ENCODE data around the gene ZNHIT6.

DNA sequence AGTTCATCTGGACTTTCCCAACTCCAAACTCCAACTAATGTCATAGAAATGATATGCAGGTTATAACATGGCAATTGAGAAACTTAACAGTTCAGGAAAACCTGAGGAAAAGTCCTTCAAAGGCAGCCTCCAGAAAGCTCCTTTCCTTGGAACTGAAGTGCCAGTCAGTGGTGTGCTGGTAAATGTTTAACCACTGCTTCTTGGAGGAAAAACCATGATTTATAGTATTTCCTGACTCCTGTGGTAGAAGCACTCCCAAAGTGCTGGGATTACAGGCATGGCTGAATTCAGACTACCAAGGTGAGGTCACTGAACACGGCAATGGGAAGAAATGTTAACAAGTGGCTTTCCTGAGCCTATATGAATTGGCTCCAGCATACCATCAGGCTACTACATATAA is 26.7 kb upstream of the ZNHIT6 start:
- TF ChIP-seq CTCF (IDR thresholded peaks at IDR 0.05; ENCODE audit: extremely low read depth in 1 of 2, insufficient read depth in 1 of 2, low read depth in 1 of 2, low read length in 2 of 2) (no peak), EZH2 (IDR thresholded peaks at IDR 0.05; ENCODE audit: borderline replicate concordance, low read depth, low read length, severe bottlenecking) (no peak), POLR2A (IDR thresholded peaks at IDR 0.05; ENCODE audit: low read depth, low read length) (no peak), MYC (IDR thresholded peaks at IDR 0.05; ENCODE audit: low read depth, low read length) (no peak), POLR2AphosphoS5 (IDR thresholded peaks at IDR 0.05; ENCODE audit: insufficient read depth, low read depth, low read length) (no peak), JUN (IDR thresholded peaks at IDR 0.05; ENCODE audit: borderline replicate concordance, insufficient read depth, insufficient read length, low read depth) (no peak), GATA2 (IDR thresholded peaks at IDR 0.05; ENCODE audit: insufficient read depth, insufficient read length, low read depth, low read length) (no peak)
- TF ChIP-seq, protein P1, sequence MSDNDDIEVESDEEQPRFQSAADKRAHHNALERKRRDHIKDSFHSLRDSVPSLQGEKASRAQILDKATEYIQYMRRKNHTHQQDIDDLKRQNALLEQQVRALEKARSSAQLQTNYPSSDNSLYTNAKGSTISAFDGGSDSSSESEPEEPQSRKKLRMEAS (IDR thresholded peaks at IDR 0.05; ENCODE audit: insufficient read depth, insufficient read length), result no peak
